Renal pelvis (tissue), 4 donors: ENCODE measurements around the gene DPCD. TPM values are rescaled to one million over a fixed set of nuclear protein-coding genes. Genes with fewer than 3 reads are reported as not detected.

Experiments
- DNase-seq: peaks from one replicate; pipeline ENCODE4 v3.0.0-alpha.2; 2013
- polyA plus RNA-seq, 3 donors: library from polyadenylated mRNA; unstranded; fragments of 120-200 nt; gene quantifications; one replicate each; pipeline ENCODE4 v1.2.1, GENCODE V29; 2013; ENCODE audit not compliant: insufficient read length in 3 of 3

Gene DPCD
- polyA plus RNA-seq, 3 donors: 44.5 to 47.6 (median 45.6) TPM

DNA sequence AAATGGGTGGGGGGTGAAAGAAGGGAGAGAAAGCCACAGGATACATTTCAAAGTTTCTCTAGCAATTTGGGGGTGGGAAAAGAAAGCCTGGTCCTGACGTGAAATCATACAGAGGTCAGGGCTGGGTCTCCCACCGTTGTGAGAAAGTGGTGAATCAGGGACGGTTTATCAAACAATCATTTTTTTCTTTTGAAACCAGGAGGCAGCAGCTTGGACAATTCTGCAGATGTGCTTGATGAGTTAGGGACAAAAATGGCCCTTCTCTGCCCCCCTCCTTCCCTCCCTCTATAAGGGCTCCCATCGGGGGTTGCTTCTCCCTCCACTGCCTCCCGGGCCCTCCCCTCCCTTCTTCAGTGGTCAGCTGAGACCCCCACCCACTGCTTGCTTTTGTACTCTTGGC is 63.2 kb downstream of the DPCD start:
- DNase-seq: no peak

DNA sequence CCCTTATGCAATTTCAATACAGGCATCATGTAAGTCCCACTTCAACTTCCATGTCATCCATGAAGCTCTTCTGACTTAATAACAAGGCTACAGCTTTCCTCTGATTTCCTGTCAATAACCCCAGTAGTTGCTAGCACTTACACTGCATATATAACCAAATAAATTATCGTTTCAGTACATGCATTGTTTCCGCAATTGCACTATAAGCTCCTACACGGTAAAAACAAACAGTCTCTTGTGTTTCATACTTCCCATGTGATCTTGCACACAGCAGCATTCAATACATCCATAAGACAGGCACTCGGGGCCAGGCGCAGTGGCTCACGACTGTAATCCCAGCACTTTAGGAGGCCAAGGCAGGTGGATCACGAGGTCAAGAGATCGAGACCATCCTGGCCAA is 65.4 kb downstream of the DPCD start:
- no peak for DNase-seq

DNA sequence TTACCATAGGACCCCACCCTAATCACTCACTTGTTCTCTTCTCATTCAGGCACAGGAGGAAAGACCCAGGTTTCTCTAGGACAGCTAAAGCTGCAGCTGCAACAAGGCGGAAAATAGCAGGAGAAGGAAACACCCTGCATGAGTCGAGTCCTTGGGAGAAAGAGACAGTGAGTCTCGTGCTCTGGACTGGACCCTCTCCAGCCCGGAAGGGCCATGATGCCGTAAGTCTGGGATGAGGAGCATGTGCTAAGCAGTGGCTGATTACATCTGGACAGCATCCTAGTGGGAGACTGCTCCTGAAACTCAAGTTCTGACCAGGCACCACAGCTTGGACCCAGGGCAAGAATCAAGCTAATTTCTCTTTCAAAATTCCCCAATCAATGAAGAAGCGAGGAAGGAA is 67.4 kb downstream of the DPCD start:
- DNase-seq: no peak

DNA sequence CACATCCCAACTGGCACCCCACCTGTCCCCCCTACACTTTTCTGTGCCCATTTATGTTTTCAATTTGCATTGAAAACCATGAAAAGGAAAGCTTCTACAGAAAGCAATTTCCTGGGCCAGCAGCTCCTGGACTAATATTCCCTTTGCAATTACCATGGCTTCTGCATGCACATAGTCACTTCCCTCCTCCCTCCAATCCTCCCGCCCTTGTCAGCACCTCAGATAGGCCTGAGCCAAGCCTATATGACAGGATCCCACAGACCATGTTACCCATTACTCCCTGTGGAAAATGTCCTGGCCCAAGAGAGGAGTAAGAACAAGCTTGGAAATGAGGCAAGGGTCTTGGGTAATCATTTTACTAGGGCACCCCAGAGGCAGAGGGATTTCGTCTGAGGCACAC is 68.8 kb downstream of the DPCD start:
- no peak for DNase-seq

DNA sequence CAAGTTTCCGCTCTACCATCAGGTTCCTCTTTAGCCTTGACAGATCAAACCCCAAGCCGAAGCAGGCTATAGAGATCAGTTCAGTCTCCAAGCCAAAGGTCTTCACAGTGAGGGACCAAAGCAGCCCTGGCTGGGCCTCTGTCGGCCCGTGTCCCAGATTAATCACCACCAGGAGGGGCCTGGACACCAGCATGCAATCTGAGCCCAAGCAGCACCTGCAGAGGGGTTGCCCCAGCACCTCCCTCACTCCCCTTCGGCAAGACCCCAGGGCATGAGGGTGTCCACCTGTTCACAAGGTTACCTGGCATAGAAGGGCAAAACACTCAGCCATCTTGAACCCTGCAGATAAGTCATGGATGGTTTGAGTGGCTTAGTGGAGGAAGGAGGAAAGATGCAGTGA is 70.9 kb downstream of the DPCD start:
- peak; percentile 28 for DNase-seq

Other genes starting within 250 kb of the DPCD start
- 10 to 100 TPM; 22.0 to 25.3 (median 23.7) TPM for gene BTRC, start 234.2 kb upstream of the DPCD start, polyA plus RNA-seq
- 10 to 100 TPM; 31.8 to 46.3 (median 40.1) TPM for gene POLL, start 64 bp upstream of the DPCD start, polyA plus RNA-seq
- 10 to 100 TPM; 53.9 to 62.9 (median 56.9) TPM for gene FBXW4, start 106.8 kb downstream of the DPCD start, polyA plus RNA-seq
- 10 to 100 TPM in 2 of 3 donors, 1 to 10 TPM in 1; 7.8 to 10.4 (median 10.1) TPM for gene FGF8, start 187.8 kb downstream of the DPCD start, polyA plus RNA-seq
- 10 to 100 TPM; 54.7 to 68.9 (median 58.2) TPM for gene NPM3, start 195.1 kb downstream of the DPCD start, polyA plus RNA-seq
- gene OGA, start 230.1 kb downstream of the DPCD start, polyA plus RNA-seq: 100 to 1,000 TPM; 111 to 237 (median 214) TPM